C4-2B (cell line): Measurements from ENCODE around the gene SMOC2.

Experiments used
- H3K27ac ChIP-seq: fragments of 450-650 bp; 2 replicates; pipeline ENCODE4 v1.5.1; 2017
- ZFX ChIP-seq: fragments of 450-650 bp; IDR thresholded peaks from 2 replicates; pipeline ENCODE4 v1.6.1; 2017
- TF ChIP-seq, protein P1 (sequence below): fragments of 450-650 bp; conservative IDR thresholded peaks from 2 replicates; pipeline ENCODE4 v1.5.1; 2017; ENCODE audit warnings: mild to moderate bottlenecking

The SMOC2 gene

DNA sequence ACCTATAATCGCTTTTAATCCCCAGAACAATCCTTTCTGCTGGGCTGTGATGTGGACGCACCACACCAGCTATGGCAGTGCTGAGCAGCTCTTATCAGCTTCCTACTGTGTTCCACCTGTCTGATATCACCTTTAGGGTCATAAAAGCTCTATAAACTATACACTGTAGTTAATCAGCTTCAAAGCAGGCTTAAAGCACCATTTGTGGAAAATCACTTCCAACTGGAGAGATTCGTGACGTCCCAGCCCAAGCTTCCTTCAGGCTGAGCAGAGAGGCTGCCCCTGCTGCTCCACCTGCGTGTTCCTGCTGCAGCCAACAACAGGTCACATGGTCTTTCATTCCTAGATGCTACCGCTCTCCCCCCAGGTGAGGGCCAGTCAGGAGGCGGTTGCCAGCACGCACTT lies 156.5 kb downstream of the SMOC2 start:
- no peak for TF ChIP-seq ZFX
- TF ChIP-seq, protein P1, sequence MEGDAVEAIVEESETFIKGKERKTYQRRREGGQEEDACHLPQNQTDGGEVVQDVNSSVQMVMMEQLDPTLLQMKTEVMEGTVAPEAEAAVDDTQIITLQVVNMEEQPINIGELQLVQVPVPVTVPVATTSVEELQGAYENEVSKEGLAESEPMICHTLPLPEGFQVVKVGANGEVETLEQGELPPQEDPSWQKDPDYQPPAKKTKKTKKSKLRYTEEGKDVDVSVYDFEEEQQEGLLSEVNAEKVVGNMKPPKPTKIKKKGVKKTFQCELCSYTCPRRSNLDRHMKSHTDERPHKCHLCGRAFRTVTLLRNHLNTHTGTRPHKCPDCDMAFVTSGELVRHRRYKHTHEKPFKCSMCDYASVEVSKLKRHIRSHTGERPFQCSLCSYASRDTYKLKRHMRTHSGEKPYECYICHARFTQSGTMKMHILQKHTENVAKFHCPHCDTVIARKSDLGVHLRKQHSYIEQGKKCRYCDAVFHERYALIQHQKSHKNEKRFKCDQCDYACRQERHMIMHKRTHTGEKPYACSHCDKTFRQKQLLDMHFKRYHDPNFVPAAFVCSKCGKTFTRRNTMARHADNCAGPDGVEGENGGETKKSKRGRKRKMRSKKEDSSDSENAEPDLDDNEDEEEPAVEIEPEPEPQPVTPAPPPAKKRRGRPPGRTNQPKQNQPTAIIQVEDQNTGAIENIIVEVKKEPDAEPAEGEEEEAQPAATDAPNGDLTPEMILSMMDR: no peak

DNA sequence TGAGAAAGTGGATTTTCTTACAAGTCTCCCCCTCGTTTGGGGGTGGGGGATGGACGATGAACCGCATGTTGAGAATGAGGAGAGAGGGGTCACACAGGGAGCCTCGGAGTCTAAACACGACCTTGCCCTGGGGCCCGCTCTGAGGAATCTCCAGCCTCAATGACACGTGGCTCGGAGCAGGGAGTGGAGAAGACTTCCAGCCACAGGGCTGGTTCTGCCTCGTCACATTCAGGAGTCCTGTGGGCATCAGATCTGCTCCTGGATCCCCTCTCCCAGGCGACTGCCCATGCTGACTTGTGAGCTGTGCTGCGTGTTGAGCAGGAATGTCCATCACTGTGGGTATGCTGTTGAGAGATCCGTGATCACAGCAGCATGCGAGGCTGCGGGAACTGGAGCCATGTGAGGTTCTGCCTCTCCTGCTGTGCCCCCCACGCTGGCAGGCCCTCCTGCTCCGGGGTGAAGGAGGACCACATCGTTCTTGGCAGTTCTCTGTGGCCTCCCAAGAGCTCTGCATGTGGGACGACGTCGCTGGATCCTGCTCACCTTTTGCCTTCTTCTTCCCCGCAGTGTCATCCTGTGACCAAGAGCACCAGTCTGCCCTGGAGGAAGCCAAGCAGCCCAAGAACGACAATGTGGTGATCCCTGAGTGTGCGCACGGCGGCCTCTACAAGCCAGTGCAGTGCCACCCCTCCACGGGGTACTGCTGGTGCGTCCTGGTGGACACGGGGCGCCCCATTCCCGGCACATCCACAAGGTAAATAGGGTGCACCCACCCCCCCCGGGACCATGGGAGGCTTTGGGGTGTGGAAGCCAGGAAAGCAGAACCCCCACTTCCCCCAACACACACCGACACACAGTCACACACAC lies 157.5 kb downstream of the SMOC2 start:
- TF ChIP-seq ZFX: no peak
- TF ChIP-seq, protein P1: no peak
- no peak overlapping the region for H3K27ac ChIP-seq

More for the DNA sequence above, 156.5 kb downstream of the SMOC2 start:
- no peak overlapping the region for H3K27ac ChIP-seq

DNA sequence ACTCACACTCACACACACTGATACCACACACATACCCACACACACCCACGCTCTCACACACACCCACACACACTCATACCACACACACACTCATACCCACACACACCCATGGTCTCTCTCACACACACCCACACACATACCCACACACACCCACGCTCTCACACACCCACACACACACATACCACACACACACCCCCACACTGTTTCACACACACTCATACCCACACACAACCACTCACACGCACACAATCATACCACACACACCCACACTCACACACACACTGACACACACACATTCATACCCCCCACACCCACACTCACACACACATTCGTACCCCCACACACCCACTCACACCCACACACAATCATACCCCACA lies 158.1 kb downstream of the SMOC2 start:
- no peak overlapping the region for H3K27ac ChIP-seq
- TF ChIP-seq, protein P1: no peak
- no peak for TF ChIP-seq ZFX

DNA sequence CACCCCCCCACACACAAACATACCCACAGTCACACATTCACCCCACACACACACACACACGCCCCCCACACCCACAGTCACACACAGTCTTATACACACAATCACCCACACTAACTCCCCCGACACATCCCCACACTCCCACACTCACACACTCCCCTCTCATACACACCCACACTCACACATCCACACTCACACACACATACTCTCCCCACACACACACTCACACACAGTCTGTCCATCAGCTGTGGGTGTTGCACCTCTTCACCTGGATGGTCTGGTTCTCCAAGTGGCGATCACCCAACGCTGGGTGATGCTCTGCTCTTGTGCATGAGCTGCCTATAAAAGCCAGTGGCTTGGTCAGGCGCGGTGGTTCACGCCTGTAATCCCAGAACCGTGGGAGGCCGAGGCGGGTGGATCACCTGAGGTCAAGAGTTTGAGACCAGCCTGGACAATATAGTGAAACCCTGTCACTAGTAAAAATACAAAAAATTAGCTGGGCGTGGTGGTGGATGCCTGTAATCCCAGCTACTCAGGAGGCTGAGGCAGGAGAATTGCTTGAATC lies 158.9 kb downstream of the SMOC2 start:
- TF ChIP-seq ZFX: no peak
- TF ChIP-seq, protein P1: no peak
- H3K27ac ChIP-seq: no peak overlapping the region

DNA sequence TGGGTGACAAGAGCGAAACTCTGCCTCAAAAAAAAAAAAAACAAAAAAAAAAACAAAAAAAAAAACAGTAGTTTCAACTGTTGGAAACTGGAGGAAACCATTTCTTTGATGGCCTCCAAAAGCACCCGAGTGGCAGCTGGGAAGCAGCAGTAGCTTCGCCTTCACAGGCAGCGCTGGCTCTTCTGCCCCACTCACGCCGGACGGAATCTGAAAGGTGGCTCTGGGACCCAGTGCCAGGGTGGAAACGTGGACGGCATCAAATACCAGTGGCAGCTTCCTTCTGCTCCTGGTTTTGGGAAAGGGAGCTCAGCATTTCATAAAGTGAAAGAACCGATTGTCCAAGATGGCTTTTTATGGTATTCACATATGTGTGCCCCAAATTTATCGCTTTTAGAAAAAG lies 159.4 kb downstream of the SMOC2 start:
- H3K27ac ChIP-seq: no peak overlapping the region
- TF ChIP-seq, protein P1: no peak
- TF ChIP-seq ZFX: no peak

DNA sequence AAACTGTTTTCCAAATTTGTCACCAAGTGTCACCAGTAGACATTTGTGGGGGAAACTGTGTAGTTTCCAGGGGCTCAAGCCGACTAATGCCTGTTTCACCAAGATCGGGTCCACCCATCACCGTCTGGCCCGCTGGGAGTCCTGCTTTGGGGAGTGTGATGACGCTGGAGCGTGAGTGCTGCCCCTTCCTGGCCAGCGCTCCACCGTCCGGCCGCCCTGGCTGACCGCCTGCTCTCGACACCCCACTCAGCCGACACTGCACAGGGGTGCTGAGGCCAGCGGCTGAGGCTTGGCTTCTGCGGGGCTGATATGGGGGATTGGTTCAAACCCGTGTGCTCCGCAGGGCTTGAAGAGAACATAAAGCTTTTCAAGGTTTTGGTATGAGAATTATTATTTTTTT lies 160.1 kb downstream of the SMOC2 start:
- no peak overlapping the region for H3K27ac ChIP-seq
- no peak for TF ChIP-seq ZFX
- TF ChIP-seq, protein P1: no peak

DNA sequence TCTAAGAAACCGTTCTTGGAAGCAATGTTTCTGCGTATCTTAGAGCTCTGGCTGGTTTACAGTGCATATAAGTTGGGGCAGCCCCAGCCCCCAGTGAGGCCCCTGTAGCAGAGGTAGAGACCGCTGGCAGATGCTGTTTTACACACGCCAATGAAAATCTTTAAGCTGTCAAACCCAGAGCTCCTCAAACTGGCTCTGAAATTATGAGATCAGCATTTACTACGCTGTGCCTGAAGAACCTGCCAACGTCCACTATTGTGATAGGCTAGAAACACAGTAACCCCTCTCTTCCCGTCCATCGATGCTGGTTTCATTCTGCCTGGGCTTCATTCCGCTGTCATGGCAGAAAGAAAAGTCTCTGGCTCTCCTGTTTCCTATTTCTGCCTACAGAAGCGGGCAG lies 160.6 kb downstream of the SMOC2 start:
- TF ChIP-seq, protein P1: no peak
- no peak for TF ChIP-seq ZFX
- H3K27ac ChIP-seq: no peak overlapping the region
